Measurements from ENCODE around the gene GRB2.

GRB2 gene

DNA sequence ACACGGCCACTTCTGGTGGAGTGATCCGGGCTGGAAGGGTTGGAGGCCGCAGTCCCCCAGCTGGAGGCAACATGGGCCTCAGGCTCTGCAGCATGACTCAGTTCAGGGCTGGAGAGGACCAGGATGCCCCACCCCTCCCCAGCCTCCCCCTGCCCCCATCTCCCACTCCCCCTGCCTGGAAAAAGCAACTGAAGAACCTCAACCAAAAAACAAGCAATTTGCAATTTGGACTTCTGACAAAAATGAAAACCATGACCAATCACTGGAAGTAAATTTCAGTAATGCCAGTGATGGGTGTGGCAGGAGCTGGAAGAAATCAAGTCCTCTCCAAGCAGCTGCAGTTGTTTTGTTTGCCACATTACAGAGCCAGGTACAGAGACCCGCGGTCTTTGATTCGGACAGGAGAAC, 127.8 kb downstream of the GRB2 start:
- no peak for DNase-seq (ENCODE audit: low spot score)

DNA sequence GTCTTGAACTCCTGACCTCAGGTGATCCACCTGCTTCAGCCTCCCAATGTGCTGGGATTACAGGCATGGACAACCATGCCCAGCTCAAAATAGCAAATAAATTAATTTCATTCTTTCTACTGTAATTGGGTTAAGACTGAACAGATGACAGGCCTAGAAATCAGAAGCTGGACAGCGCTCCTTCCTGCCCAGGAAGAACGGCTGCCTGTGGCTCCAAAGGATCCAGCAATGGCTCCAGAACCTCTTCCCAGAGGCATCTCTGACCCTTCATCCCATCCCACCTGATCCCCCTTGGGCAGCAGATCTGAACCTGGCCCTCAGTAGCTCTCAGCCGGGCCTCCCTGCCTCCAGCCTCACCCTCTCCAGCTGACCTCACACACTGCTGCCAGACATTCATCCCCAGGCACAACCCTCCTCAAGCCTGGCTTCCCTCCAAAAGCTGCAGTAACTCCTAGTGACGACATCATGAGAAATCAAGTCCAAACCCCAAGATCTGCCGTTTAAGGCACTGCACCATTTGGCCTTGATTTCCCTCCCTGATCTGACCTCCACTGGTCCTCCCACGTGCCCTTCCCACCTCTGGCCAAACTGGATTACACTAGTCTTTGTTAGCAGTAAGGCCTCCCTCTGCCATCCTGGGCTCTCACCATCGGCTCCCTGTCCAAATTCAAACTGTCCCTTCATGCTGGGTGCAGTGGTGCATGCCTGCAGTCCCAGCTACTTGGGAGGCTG, 131.3 kb downstream of the GRB2 start:
- no peak for DNase-seq (ENCODE audit: low spot score)

DNA sequence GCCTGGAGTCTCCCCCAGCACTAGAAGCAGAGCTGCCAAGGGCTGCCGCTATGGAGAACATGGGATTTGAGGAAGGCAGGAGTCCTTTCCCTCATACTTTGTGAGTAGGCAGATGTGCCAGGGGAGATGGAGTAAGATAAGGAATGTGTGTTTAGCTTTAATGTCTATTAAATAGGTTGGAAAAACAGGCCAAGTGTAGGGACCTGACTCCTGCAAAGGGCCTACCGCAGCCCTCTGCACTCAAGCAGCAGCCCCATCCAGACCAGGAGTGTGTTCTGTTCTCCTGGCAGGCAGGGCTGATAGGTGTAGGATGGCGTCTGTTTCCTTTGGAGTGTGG, 132.7 kb downstream of the GRB2 start:
- DNase-seq (ENCODE audit: low spot score): no peak

DNA sequence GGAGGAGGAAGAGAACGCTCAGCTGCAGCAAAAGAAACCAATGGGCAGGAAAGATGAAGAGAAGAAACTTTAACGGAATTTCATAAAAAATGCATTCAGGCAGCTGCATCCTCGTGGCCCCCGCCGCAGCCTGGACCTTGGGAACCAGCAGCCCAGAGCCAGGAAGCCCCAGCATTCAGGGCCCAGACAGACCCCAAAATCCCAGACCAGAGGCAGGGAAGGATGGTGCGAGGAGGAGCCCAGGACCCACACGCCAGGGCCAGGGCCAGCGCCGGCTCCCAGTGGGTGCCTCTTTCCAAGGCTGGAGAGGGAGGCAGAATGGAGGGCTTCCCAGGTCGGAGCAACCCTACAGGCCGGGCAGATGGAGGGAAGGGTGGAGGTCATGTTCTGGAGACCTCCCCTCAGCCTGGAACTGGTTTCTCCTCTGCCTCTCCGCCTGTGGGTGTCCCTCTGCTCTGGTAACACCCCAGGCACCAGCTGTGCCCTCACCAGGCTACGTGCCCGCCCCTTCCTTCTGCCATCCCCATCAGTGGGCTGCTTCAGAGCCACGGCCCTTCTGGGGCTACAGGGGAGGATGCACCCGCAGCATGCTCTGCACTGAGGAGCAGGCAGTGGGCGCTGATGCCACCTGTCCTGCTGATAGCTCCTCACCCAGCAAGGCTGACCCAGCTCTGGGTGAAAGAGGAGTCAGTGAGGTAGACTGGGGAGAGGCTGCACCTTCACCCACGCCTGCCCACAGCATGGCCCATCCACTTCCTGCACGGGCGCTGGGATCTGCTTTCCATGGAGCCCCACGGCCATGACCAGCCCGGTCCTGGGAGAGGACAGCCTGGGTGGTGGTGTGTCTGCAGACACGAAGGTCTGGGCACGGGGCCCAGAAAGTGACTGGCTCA, 133.3 kb downstream of the GRB2 start:
- DNase-seq (ENCODE audit: low spot score): peak; percentile 54

DNA sequence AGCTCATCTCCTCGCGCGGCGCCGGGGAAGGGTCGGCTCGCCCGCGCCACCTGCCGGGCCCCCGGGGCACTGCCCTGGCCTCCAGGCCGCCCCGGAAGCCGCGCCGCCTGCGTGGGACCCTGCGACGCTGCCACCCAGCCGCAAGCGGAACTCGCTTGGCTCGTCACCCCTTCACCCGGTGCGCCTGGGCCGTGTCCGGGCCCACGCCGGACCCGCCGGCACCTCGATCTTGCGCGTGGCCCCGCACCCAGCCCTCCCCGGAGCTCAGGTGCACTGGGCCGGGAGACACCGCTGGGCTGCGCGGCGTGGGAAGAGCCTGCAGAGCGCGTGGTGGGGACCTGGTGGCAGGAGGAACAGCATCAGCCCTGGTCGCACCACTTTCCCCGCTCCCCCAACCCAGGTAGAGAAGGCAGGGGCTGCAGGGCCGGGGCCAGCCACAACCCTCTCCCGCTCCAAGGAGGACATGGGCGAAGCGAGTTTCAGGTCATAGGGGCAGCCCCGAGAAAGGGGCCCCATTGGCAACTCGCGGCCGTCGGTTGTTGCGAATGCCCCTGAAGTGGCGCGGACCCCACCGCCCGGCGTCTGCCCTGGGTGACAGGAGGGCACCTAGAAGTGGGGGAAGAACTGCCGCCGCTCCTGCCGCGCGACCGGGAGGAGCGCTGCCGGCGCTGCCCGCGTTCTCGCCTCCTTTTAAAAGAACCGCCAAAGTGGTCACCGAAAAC, 134.1 kb downstream of the GRB2 start:
- peak; percentile 95 for DNase-seq (ENCODE audit: low spot score)

DNA sequence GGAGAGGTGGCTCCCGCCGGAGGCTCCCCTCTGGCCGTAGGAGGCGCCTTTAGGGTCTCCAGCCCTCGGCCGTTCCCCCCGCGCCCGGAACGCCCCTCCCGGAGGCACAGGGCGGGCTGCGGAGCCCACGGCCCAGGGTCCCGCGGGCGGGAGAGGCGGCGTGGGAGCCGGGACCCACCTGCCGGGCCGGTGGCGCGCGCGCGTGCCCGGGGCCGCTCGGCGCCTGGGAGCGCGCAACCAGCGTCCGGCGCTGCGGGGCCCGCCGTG, 134.6 kb downstream of the GRB2 start, which contains the start of gene MIF4GD:
Gene MIF4GD (minus strand): TSS at position 266 of the 267 bp plus-strand sequence. CDS start 1,036 bp downstream, outside the sequence.
- DNase-seq (ENCODE audit: low spot score): no peak

DNA sequence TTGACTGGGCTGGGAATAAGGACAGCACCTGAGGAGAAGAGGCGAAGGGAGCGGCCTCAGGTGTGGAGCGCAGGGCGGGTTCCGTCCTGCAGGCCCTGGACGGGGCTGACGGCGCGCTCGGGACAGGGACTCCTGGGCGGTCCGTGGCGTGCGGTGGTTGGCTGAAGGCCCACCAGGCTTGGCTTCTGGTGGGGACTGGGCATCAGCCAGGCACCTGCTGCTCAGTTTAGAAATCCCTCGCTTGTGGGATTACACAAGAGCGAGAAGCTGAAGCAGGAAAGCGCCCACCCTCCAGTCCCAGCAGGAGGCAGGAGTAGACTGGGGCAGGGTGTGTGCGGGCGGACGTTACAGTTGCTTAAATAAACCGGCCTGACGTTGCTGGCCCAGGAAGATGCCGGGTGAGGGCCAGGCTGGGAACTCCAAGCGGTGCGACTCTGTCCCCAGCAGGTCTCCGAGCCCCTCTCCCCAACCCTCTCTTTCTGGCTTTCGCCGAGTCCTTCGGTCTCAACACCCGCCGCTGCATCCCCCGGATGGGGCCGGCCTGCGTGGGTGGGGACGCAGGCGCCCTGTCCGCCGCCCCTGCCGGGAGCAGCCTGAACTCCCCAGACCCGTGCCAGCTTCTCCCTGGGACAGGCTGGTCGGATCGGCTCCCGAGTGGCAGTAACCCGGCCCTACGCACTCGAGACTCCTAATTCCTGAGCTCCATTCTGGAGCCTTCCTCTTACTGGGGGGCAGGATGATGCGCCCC, 135.1 kb downstream of the GRB2 start:
- peak; percentile 66 for DNase-seq (ENCODE audit: low spot score)

DNA sequence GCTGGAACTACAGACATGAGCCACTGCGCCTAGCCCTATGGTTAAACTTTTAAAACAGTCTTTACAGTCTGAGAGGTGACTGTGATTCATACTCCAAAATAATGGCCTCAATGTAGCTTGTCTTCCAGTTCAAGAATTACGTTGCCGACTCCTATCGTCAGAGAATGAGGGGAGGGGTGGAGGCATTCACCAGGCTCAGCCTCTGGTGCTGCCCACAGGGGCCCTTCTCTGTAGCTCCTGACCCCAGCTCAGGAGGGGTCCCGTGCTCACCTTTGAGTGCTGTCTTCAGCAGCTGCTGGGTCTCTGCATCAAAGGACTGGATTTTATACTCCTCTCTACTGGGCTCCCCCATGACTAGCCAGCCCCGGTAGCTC, 135.6 kb downstream of the GRB2 start:
- no peak for DNase-seq (ENCODE audit: low spot score)
